GM18870 (cell line): ENCODE measurements around the gene MCF2L.
"Not testable (repeated sequence)": the region's sequence is repeated elsewhere in the genome, so short reads cannot be mapped to it uniquely, and the experiment has no call there.

Experiments
- ATAC-seq: cut with Tn5 transposase; IDR thresholded peaks from one replicate; pipeline ENCODE4 v1.9.1; 2021; ENCODE audit warnings: moderate library complexity; ENCODE audit not compliant: unreplicated experiment

Gene MCF2L

GRCh38 chr13:112968910-112969691, at the start of gene MCF2L:
Gene MCF2L, plus strand, starts transcription at chr13:112969214. Its CDS starts 166 bp downstream, at chr13:112969380.
- no peak for ATAC-seq

- no peak for ATAC-seq
These were observed 45.1 kb upstream of the MCF2L start for GRCh38 chr13:112923962-112924361.

- ATAC-seq = no peak
These were observed 44.6 kb upstream of the MCF2L start for GRCh38 chr13:112924365-112924764.

GRCh38 chr13:112926003-112926402, 43.0 kb upstream of the MCF2L start:
- no peak for ATAC-seq

GRCh38 chr13:112926993-112927392, 42.0 kb upstream of the MCF2L start:
- ATAC-seq = no peak

- ATAC-seq = no peak
These were observed 40.7 kb upstream of the MCF2L start for GRCh38 chr13:112928020-112928971.

- no peak for ATAC-seq
These were observed 39.8 kb upstream of the MCF2L start for GRCh38 chr13:112928972-112929782.

GRCh38 chr13:112929783-112930055, 39.3 kb upstream of the MCF2L start:
- ATAC-seq = no peak

- no peak for ATAC-seq
These were observed 38.8 kb upstream of the MCF2L start for GRCh38 chr13:112930192-112930591.

- ATAC-seq = no peak
These were observed 37.7 kb upstream of the MCF2L start for GRCh38 chr13:112931028-112931934.

- no peak for ATAC-seq
These were observed 36.0 kb upstream of the MCF2L start for GRCh38 chr13:112932971-112933370.

GRCh38 chr13:112933649-112934048, 35.4 kb upstream of the MCF2L start:
- ATAC-seq = no peak

GRCh38 chr13:112934078-112934477, 34.9 kb upstream of the MCF2L start:
- ATAC-seq = no peak

GRCh38 chr13:112938680-112939079, 30.3 kb upstream of the MCF2L start:
- ATAC-seq = no peak

- ATAC-seq = no peak
These were observed 28.8 kb upstream of the MCF2L start for GRCh38 chr13:112940236-112940635.

GRCh38 chr13:112941349-112941748, 27.7 kb upstream of the MCF2L start:
- ATAC-seq = no peak

GRCh38 chr13:112941765-112942164, 27.2 kb upstream of the MCF2L start:
- not testable (repeated sequence) for ATAC-seq

GRCh38 chr13:112942689-112943308, 26.2 kb upstream of the MCF2L start:
- ATAC-seq = peak; percentile 95

- ATAC-seq = no peak
These were observed 25.5 kb upstream of the MCF2L start for GRCh38 chr13:112943309-112944125.
